T-cell (primary cell): ENCODE data around the gene OR2F2. TPM values are rescaled to one million over a fixed set of nuclear protein-coding genes. Genes with fewer than 3 reads are reported as not detected.

Experiments used
- ATAC-seq, 4 experiments: fragments of 200-7000 bp in 3 of 4; fragments of 150-1000 bp in 1 of 4; cut with Tn5 transposase; replicated peaks in 1 of 4; 1 replicate in 3 of 4; 2 replicates in 1 of 4; pipeline ENCODE4 v1.10.0; 2021; ENCODE audit warnings: moderate library complexity in 3 of 4, mild to moderate bottlenecking in 2 of 4, moderate number of reproducible peaks in 1 of 4
- CTCF ChIA-PET, 2 donors: fragments of 300-600 bp; sonication (Branson Sonifier 250); formaldehyde crosslinking; loops; one replicate each; lab custom pipeline; 2022; ENCODE audit warnings: antibody characterized with exemption in 2 of 2; lab: Charles Lee
- POLR2A ChIA-PET, 2 donors: fragments of 300-600 bp; sonication (Branson Sonifier 250); formaldehyde crosslinking; loops; one replicate each; lab custom pipeline; 2022; ENCODE audit warnings: antibody characterized with exemption in 2 of 2; lab: Charles Lee
- DNase-seq, 35 experiments: peaks; one replicate each; pipeline versions ENCODE4 v3.0.0 to v3.0.0-alpha.2; 2013 to 2023
- H3K27ac ChIP-seq: one replicate; pipeline ENCODE4 v1.5.1; 2013; ENCODE audit warnings: low read length
- H3K27me3 ChIP-seq, 2 experiments: replicated peaks in 1 of 2; 1 replicate in 1 of 2; 2 replicates in 1 of 2; pipeline versions ENCODE4 v1.6.1 to v1.7.0; 2013; ENCODE audit warnings: low read length in 1 of 2, mixed read lengths in 1 of 2; ENCODE audit not compliant: control insufficient read depth in 2 of 2, insufficient read depth in 2 of 2; ENCODE audit errors: extremely low read depth in 1 of 2
- H3K36me3 ChIP-seq, 2 donors: 1 replicate in 1 of 2; 2 replicates in 1 of 2; pipeline versions ENCODE4 v1.6.1 to v1.7.0; 2013; ENCODE audit warnings: low read length in 1 of 2; ENCODE audit not compliant: control insufficient read depth in 2 of 2, insufficient read depth in 1 of 2; ENCODE audit errors: extremely low read depth in 1 of 2
- H3K4me1 ChIP-seq, 2 experiments: 1 replicate in 1 of 2; 2 replicates in 1 of 2; pipeline versions ENCODE4 v1.6.1 to v1.7.0; 2013; ENCODE audit warnings: low read length in 2 of 2, mixed read lengths in 1 of 2; ENCODE audit not compliant: insufficient read depth in 2 of 2, control insufficient read depth in 1 of 2; ENCODE audit errors: extremely low read depth in 1 of 2
- H3K4me3 ChIP-seq, 2 donors: 1 replicate in 1 of 2; 2 replicates in 1 of 2; pipeline versions ENCODE4 v1.5.1 to v1.7.0; 2013; ENCODE audit warnings: mild to moderate bottlenecking in 2 of 2, low read length in 1 of 2, moderate library complexity in 1 of 2; ENCODE audit not compliant: control insufficient read depth in 1 of 2; ENCODE audit errors: extremely low read depth in 1 of 2
- H3K9me3 ChIP-seq: 2 replicates; pipeline ENCODE4 v1.7.0; 2013
- H3K27ac Mint-ChIP-seq, 2 donors: one replicate each; pipeline ENCODE4 v1.8.0; 2020 to 2021; ENCODE audit warnings: mild to moderate bottlenecking in 2 of 2, mixed read lengths in 2 of 2
- H3K27me3 Mint-ChIP-seq, 2 donors: one replicate each; pipeline ENCODE4 v1.8.0; 2021 to 2022; ENCODE audit warnings: mixed read lengths in 2 of 2
- H3K36me3 Mint-ChIP-seq: one replicate; pipeline ENCODE4 v1.8.0; 2021; ENCODE audit warnings: mixed read lengths
- H3K4me1 Mint-ChIP-seq, 3 donors: one replicate each; pipeline ENCODE4 v1.8.0; 2020 to 2022; ENCODE audit warnings: mixed read lengths in 3 of 3, mild to moderate bottlenecking in 1 of 3
- H3K4me3 Mint-ChIP-seq, 3 donors: one replicate each; pipeline ENCODE4 v1.8.0; 2020 to 2022; ENCODE audit warnings: mild to moderate bottlenecking in 3 of 3, mixed read lengths in 3 of 3, moderate library complexity in 3 of 3
- H3K9me3 Mint-ChIP-seq, 3 donors: one replicate each; pipeline ENCODE4 v1.8.0; 2020 to 2022; ENCODE audit warnings: mixed read lengths in 3 of 3
- WGBS: methylation state at CpG from one replicate; pipeline ENCODE4 v1.1.5; 2013; ENCODE audit warnings: missing lambda C conversion rate; ENCODE audit not compliant: insufficient coverage; 5-methylcytosine and 5-hydroxymethylcytosine counted together
- total RNA-seq, 35 experiments: library from RNA in 6 of 35; stranded (reverse) in 6 of 35; fragments of 120-200 nt in 1 of 35; gene quantifications; one replicate each; pipeline versions ENCODE4 v1.2.1 to v1.2.4 and lab custom pipeline; 2013 to 2026

The OR2F2 gene
- total RNA-seq, 5 donors from 2014 or later (not counting 1 experiment from before 2014, with no cell fraction given) = not detected

GRCh38 chr7:143910473-143911248 lies 24.4 kb upstream of the OR2F2 start:
- Histone ChIP-seq H3K36me3 (no peaks in the 10 kb centered on the region), H3K9me3 (no peaks in the 10 kb centered on the region), H3K27me3 (no peaks in the 10 kb centered on the region), H3K27ac (no peak overlapping the region), H3K4me3 (no peak overlapping the region), H3K4me1 (no peaks in the 10 kb centered on the region)
- H3K9me3 Mint-ChIP-seq = no peaks in the 10 kb centered on the region
- ChIA-PET CTCF (interaction anchor here in 1 of 2 donors (0.5 to 2.1 kb wide), 2 partner anchors 9 to 615 kb away, joined by 3 to 7 read pairs; partner anchors contain the start of gene TCAF1), POLR2A (no interaction called here)
- H3K27me3 Mint-ChIP-seq = peaks cover 0 to 5% of the 10 kb centered on the region in 2 donors
- H3K4me3 Mint-ChIP-seq = no peak overlapping the region
- no peaks in the 10 kb centered on the region for H3K36me3 Mint-ChIP-seq
- H3K27ac Mint-ChIP-seq = no peak overlapping the region
- DNase-seq (no peak), ATAC-seq (no peak)
- no CpG with 5 or more reads among the region's 3 CpGs for WGBS
- no peaks in the 10 kb centered on the region for H3K4me1 Mint-ChIP-seq

- Histone ChIP-seq H3K4me1 (no peaks in the 10 kb centered on the region), H3K4me3 (no peak overlapping the region), H3K9me3 (no peaks in the 10 kb centered on the region), H3K27me3 (peaks cover 0 to 3% of the 10 kb centered on the region in 2 experiments), H3K36me3 (no peaks in the 10 kb centered on the region), H3K27ac (no peak overlapping the region)
- ATAC-seq (no peak), DNase-seq (no peak)
- 60% methylated on average over 1 of the region's 3 CpGs for WGBS
- Mint-ChIP-seq H3K36me3 (no peaks in the 10 kb centered on the region), H3K9me3 (no peaks in the 10 kb centered on the region), H3K4me3 (no peak overlapping the region), H3K27me3 (peaks cover 13 to 14% of the 10 kb centered on the region in 2 donors), H3K4me1 (no peaks in the 10 kb centered on the region), H3K27ac (no peak overlapping the region)
- CTCF ChIA-PET = no interaction called here
- POLR2A ChIA-PET = interaction anchor here in 1 of 2 donors (0.5 kb wide), 1 partner anchor 12 kb away, joined by 5 read pairs; the partner anchor contains the start of gene TCAF1
Observed at GRCh38 chr7:143913945-143914615, 21.0 kb upstream of the OR2F2 start.

GRCh38 chr7:143914938-143915652 lies 19.9 kb upstream of the OR2F2 start:
- 70% methylated on average over 5 of the region's 7 CpGs for WGBS
- no peak overlapping the region for H3K4me3 ChIP-seq
- peaks cover 0 to 3% of the 10 kb centered on the region in 2 experiments for H3K27me3 ChIP-seq
- no peak overlapping the region for H3K27ac ChIP-seq
- ChIA-PET CTCF (no interaction called here), POLR2A (interaction anchor here in 1 of 2 donors (0.5 kb wide), 1 partner anchor 13 kb away, joined by 5 read pairs; the partner anchor contains the start of gene TCAF1)
- no peaks in the 10 kb centered on the region for H3K9me3 Mint-ChIP-seq
- H3K4me3 Mint-ChIP-seq = no peak overlapping the region
- no peaks in the 10 kb centered on the region for H3K4me1 Mint-ChIP-seq
- DNase-seq (no peak), ATAC-seq (no peak)
- no peaks in the 10 kb centered on the region for H3K4me1 ChIP-seq
- peaks cover 22 to 23% of the 10 kb centered on the region in 2 donors for H3K27me3 Mint-ChIP-seq
- H3K9me3 ChIP-seq = no peaks in the 10 kb centered on the region
- H3K36me3 ChIP-seq = no peaks in the 10 kb centered on the region
- no peak overlapping the region for H3K27ac Mint-ChIP-seq
- no peaks in the 10 kb centered on the region for H3K36me3 Mint-ChIP-seq

- no peaks in the 10 kb centered on the region for H3K4me1 Mint-ChIP-seq
Observed at GRCh38 chr7:143924851-143925250, 10.2 kb upstream of the OR2F2 start.

GRCh38 chr7:143929224-143929920 lies 5.7 kb upstream of the OR2F2 start:
- H3K27me3 ChIP-seq = no peaks in the 10 kb centered on the region
- H3K27me3 Mint-ChIP-seq = no peaks in the 10 kb centered on the region
- H3K4me3 Mint-ChIP-seq = no peak overlapping the region
- no peaks in the 10 kb centered on the region for H3K4me1 ChIP-seq
- ChIA-PET CTCF (interaction anchor here in 1 of 2 donors (0.6 kb wide), 1 partner anchor 15 kb away, joined by 3 read pairs; no protein-coding TSS in a partner anchor), POLR2A (no interaction called here)
- no peaks in the 10 kb centered on the region for H3K36me3 Mint-ChIP-seq
- no peaks in the 10 kb centered on the region for H3K4me1 Mint-ChIP-seq
- no peaks in the 10 kb centered on the region for H3K36me3 ChIP-seq
- ATAC-seq = no peak
- WGBS = no CpG with 5 or more reads among the region's 1 CpG
- H3K27ac ChIP-seq = no peak overlapping the region
- H3K9me3 Mint-ChIP-seq = peaks cover 4 to 8% (median 6%) of the 10 kb centered on the region in 3 donors
- DNase-seq = no peak
- H3K4me3 ChIP-seq = no peak overlapping the region
- H3K27ac Mint-ChIP-seq = no peak overlapping the region
- H3K9me3 ChIP-seq = no peaks in the 10 kb centered on the region

More at GRCh38 chr7:143924851-143925250, 10.2 kb upstream of the OR2F2 start:
- DNase-seq (no peak), ATAC-seq (no peak)
- ChIA-PET POLR2A (no interaction called here), CTCF (no interaction called here)
- Histone ChIP-seq H3K27ac (no peak overlapping the region), H3K36me3 (no peaks in the 10 kb centered on the region), H3K9me3 (no peaks in the 10 kb centered on the region), H3K27me3 (no peaks in the 10 kb centered on the region), H3K4me1 (no peaks in the 10 kb centered on the region), H3K4me3 (no peak overlapping the region)
- Mint-ChIP-seq H3K9me3 (no peaks in the 10 kb centered on the region), H3K4me3 (no peak overlapping the region), H3K27me3 (peaks cover 18 to 23% of the 10 kb centered on the region in 2 donors), H3K27ac (no peak overlapping the region), H3K36me3 (no peaks in the 10 kb centered on the region)
- WGBS = no CpG with 5 or more reads among the region's 1 CpG
